Endodermal cell (in vitro differentiated cells): ENCODE measurements around the gene HES5. TPM values are rescaled to one million over a fixed set of nuclear protein-coding genes. Genes with fewer than 3 reads are reported as not detected.

Source experiments
- DNase-seq: peaks from one replicate; pipeline ENCODE4 v3.0.0-alpha.2; 2017
- H3K27ac ChIP-seq: 2 replicates; pipeline ENCODE4 v1.5.1; 2013; ENCODE audit warnings: mild to moderate bottlenecking, low read depth, low read length, moderate library complexity
- H3K27me3 ChIP-seq: 2 replicates; pipeline ENCODE4 v1.6.1; 2013; ENCODE audit warnings: mild to moderate bottlenecking, low read length, moderate library complexity; ENCODE audit not compliant: insufficient read depth, control insufficient read depth, poor library complexity, severe bottlenecking
- H3K36me3 ChIP-seq: 2 replicates; pipeline ENCODE4 v1.7.0; 2013; ENCODE audit warnings: mild to moderate bottlenecking, low read length, moderate library complexity; ENCODE audit not compliant: control insufficient read depth, insufficient read depth
- H3K4me1 ChIP-seq: one replicate; pipeline ENCODE4 v1.7.0; 2013; ENCODE audit warnings: low read length; ENCODE audit not compliant: control insufficient read depth, insufficient read depth
- H3K4me3 ChIP-seq: 2 replicates; pipeline ENCODE4 v1.5.1; 2013; ENCODE audit warnings: mild to moderate bottlenecking, low read length, moderate library complexity
- H3K9ac ChIP-seq: 2 replicates; pipeline ENCODE4 v1.6.1; 2013; ENCODE audit warnings: mild to moderate bottlenecking, low read length, moderate library complexity; ENCODE audit not compliant: poor library complexity, severe bottlenecking; ENCODE audit errors: extremely low read depth
- H3K9me3 ChIP-seq: 2 replicates; pipeline ENCODE4 v1.6.1; 2013; ENCODE audit warnings: mild to moderate bottlenecking, low read length, moderate library complexity; ENCODE audit not compliant: control insufficient read depth
- H3K27ac Mint-ChIP-seq: 2 replicates; pipeline ENCODE4 v1.8.0; 2020; ENCODE audit warnings: mixed read lengths
- H3K27me3 Mint-ChIP-seq: 2 replicates; pipeline ENCODE4 v1.8.0; 2021; ENCODE audit warnings: mild to moderate bottlenecking, mixed read lengths; ENCODE audit not compliant: insufficient read depth
- H3K36me3 Mint-ChIP-seq: 2 replicates; pipeline ENCODE4 v1.8.0; 2020; ENCODE audit warnings: low read depth, mixed read lengths
- H3K4me1 Mint-ChIP-seq: 2 replicates; pipeline ENCODE4 v1.8.0; 2020; ENCODE audit warnings: mixed read lengths
- H3K4me3 Mint-ChIP-seq: 2 replicates; pipeline ENCODE4 v1.8.0; 2020; ENCODE audit warnings: mild to moderate bottlenecking, moderate library complexity, mixed read lengths
- H3K9me3 Mint-ChIP-seq: 2 replicates; pipeline ENCODE4 v1.8.0; 2020; ENCODE audit warnings: mild to moderate bottlenecking, mixed read lengths
- CTCF ChIP-seq: fragments of 200-600 bp; sonication (generic); conservative IDR thresholded peaks from 2 replicates; pipeline ENCODE4 v1.5.0; 2021; ENCODE audit warnings: antibody characterized with exemption, mild to moderate bottlenecking
- WGBS, 2 experiments: methylation state at CpG; one replicate each; pipeline versions ENCODE4 v1.1.5 to v1.1.7; 2013; ENCODE audit warnings: missing lambda C conversion rate in 2 of 2, mixed read lengths in 1 of 2; ENCODE audit not compliant: insufficient coverage in 1 of 2, insufficient read length in 1 of 2; 5-methylcytosine and 5-hydroxymethylcytosine counted together
- total RNA-seq, 2 donors: library from RNA; stranded (reverse); fragmentation: NEBNext Ultra II Directional in 1 of 2; extraction: Animal tissue kit (Norgen Biotek cat#: 25700) in 1 of 2; gene quantifications; 2 replicates in 1 of 2; 3 replicates in 1 of 2; pipeline ENCODE4 v1.2.1, GENCODE V29; 2021

The HES5 gene
- total RNA-seq, 2 donors from 2014 or later: not detected

GRCh38 chr1:2483026-2483425 lies 47.0 kb downstream of the HES5 start:
- Mint-ChIP-seq H3K27me3 (peaks cover 1% of the 10 kb centered on the region), H3K36me3 (no peaks in the 10 kb centered on the region), H3K4me3 (no peak overlapping the region), H3K27ac (no peak overlapping the region), H3K4me1 (no peaks in the 10 kb centered on the region), H3K9me3 (no peaks in the 10 kb centered on the region)
- no peak overlapping the region for H3K9ac ChIP-seq
- H3K4me1 ChIP-seq: no peaks in the 10 kb centered on the region
- no peak for DNase-seq
- H3K36me3 ChIP-seq: no peaks in the 10 kb centered on the region
- no peak for TF ChIP-seq CTCF
- H3K27me3 ChIP-seq: no peaks in the 10 kb centered on the region
- H3K4me3 ChIP-seq: no peak overlapping the region
- no peak overlapping the region for H3K27ac ChIP-seq
- H3K9me3 ChIP-seq: no peaks in the 10 kb centered on the region
- WGBS, 2 experiments: 90 to 91% methylated on average over 10 to 13 of the region's 13 CpGs

DNA sequence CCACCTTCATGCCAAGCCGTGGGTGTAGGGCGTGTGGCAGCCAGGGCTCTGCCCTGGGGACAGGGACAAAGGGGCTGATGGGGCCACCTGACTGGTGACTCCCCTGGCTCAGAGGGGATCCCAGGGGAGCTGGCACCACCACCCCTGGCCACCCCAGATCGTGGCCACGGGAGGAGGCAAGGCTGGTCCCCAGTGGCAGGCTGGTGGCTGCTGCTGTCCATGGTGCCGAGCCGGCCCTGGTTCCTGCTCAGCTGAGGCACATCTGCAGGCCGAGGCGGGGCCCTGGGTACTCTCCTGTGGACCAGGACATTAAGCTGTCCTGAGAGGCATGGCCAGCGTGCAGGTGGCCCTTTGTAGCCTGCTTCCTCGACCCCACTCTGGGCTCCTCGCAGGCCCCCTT lies 47.5 kb downstream of the HES5 start:
- no peak overlapping the region for H3K9ac ChIP-seq
- no peaks in the 10 kb centered on the region for H3K27me3 ChIP-seq
- no peaks in the 10 kb centered on the region for H3K9me3 Mint-ChIP-seq
- H3K9me3 ChIP-seq: no peaks in the 10 kb centered on the region
- TF ChIP-seq CTCF: no peak
- H3K27ac Mint-ChIP-seq: no peak overlapping the region
- no peak overlapping the region for H3K27ac ChIP-seq
- H3K27me3 Mint-ChIP-seq: no peaks in the 10 kb centered on the region
- H3K36me3 Mint-ChIP-seq: no peaks in the 10 kb centered on the region
- H3K36me3 ChIP-seq: no peaks in the 10 kb centered on the region
- H3K4me3 ChIP-seq: no peak overlapping the region
- H3K4me3 Mint-ChIP-seq: no peak overlapping the region
- WGBS, 2 experiments: 87 to 91% methylated on average over 8 to 11 of the region's 11 CpGs
- no peaks in the 10 kb centered on the region for H3K4me1 ChIP-seq
- no peak for DNase-seq
- H3K4me1 Mint-ChIP-seq: no peaks in the 10 kb centered on the region

- Histone ChIP-seq H3K27ac (no peak overlapping the region), H3K36me3 (no peaks in the 10 kb centered on the region), H3K9ac (no peak overlapping the region), H3K4me1 (no peaks in the 10 kb centered on the region), H3K9me3 (no peaks in the 10 kb centered on the region), H3K27me3 (no peaks in the 10 kb centered on the region), H3K4me3 (no peak overlapping the region)
- no peaks in the 10 kb centered on the region for H3K4me1 Mint-ChIP-seq
- no peaks in the 10 kb centered on the region for H3K36me3 Mint-ChIP-seq
- no peak for TF ChIP-seq CTCF
- H3K27ac Mint-ChIP-seq: no peak overlapping the region
- H3K27me3 Mint-ChIP-seq: no peaks in the 10 kb centered on the region
- DNase-seq: no peak
- H3K4me3 Mint-ChIP-seq: no peak overlapping the region
- no peaks in the 10 kb centered on the region for H3K9me3 Mint-ChIP-seq
- WGBS, 2 experiments: 89 to 99% methylated on average over 8 to 10 of the region's 10 CpGs
Measured at GRCh38 chr1:2481885-2482284, 48.2 kb downstream of the HES5 start.
